GM18499 (cell line): ENCODE results near the gene MICAL1.
A peak's percentile ranks its signal among the peaks of the same experiment; 100 is the strongest.

Experiments used
- ATAC-seq: cut with Tn5 transposase; IDR thresholded peaks from one replicate; pipeline ENCODE4 v1.9.1; 2021; ENCODE audit warnings: moderate number of reproducible peaks; ENCODE audit not compliant: insufficient read depth, unreplicated experiment

Gene MICAL1

DNA sequence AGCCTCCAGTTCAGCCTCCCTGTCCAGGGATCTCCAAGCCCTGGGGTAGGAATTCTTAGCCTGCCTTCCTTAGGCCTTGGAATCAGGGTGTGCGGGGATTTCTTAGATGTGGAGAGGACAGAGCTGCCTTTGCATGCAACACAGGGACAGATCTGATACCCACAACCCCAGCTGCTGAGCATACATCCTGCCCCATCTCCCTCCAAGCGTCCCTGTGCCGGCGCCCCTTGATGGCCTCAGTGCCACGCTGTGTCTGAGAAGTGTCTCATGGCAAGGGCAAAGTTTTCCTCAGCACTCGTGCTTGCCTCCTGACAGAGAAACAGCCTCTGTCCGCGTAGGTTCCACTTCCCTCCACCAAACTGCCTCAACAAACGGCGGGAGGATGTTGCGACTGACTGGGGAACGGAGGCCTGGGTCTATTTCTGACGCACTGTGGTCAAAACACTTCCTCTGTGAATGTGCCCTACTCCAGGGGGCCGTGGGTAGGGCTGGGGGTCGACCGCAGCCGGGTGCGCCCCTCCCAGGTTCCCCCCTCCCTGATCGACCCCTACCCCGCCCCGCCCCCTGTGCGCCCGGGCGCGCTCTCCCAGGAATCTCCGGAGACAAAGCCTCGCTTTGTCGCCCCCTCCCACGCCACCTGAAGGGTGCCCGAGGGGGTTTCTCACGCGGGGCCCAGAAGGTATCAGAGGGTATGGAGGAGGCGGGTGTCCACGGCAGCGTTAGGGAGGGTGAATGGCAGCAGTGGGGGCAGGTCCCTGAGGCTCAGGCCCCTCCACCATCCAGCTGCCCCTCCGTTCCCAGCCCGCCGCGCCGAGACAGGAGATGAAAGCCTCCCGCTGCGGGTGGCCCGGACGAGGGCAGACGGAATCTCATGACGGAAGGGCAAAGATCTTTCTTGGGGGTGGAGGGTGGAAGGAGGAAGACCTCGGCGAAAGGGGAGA, 806 bp downstream of the MICAL1 start:
- ATAC-seq = no peak

DNA sequence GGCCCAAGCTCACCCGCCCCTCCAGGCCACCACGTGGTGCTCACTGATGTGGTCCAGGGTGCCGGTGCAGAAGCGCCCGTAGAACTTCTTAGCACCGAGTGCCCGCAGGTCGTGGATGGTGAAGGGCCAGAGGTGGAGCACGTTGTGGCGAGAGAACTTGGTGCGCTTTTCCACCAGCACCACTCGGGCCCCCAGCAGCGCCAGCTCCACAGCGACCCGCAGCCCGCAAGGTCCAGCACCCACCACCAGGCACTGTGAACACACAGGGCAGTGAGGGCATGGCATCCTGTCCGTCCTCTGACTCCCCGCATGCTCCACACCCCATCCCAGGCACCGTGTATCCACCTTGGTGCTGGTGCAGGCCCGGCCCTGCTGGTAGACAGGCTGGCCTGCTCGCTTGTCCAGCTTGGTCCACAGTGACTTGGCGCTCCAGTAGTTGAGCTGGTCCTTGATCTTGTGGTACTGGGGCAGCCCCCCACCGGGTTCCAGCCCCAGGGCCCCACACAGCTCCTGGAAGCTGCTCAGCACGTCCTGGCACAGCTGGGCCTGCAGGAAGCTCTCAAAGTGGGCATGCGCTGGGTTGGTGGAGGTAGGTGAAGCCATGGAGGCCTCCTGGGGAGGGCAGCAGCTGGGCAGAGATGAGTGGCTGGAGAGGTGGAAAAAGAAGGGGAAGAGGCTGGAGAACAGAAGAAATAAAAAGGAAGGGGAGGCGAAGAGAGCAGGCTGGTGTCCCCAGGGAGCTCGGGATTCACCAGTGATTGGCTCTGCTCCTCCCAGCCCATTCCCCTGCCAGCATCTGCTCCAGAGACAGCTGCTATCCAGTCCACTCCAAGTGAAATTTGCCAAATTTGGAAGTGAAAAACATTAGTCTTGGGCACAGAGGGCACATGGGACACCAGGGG, 1.7 kb downstream of the MICAL1 start:
- ATAC-seq = no peak

DNA sequence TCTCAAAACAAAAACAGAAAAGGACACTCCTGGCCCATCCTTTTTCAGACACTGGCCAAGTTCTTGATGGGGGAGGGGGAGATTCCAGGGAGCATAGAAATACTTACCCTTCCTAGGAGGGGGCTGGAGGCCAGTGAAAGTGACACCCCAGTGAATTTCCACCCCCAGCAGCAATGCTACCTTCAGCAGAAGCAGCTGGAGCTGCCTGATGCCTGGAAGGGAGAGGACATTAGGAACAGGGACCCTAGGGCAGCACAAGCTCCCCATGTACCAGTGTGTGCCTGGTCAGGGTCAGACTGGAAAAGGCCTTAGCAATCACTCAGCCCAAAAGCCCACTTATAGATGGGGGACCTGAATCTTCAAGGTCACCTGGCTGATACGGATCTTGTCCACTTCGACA, 2.4 kb downstream of the MICAL1 start:
- no peak for ATAC-seq

DNA sequence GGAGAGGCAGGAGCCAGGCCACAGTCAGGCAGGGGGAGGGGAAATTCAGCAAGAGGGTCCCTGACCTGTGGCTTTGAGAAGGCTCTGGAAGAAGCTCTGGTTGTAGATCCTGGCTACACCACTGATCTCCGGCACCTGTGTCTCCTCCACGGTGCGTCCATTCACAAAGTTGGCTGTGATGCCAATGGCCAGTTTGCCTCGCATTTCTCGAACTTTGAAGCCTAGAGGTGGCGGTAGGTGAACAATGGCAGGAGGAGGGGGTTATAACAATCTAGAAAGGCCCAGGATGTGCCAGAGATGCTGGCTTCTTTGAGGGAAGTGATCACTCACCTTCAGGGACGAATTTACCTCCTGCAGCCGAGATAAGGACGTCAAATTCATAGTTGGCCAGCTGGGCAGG, 3.4 kb downstream of the MICAL1 start:
- ATAC-seq = no peak

DNA sequence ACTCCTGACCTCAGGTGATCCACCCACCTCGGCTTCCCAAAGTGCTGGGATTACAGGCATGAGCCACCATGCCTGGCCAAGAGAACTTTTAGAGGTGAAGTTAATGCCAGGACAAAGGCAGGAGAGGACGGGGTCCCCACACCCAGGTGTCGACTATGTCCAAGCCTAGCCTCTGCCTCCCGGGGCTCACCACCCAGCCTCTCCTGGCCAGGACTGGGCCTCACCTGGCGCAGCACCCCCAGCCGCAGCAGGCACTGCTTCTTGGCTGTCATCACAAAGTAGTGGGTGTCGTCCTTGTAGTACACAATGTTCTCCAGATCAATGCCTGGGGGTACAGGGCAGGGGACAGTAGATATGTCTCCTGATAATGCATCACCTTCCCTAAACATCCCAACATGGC, 4.2 kb downstream of the MICAL1 start:
- no peak for ATAC-seq

DNA sequence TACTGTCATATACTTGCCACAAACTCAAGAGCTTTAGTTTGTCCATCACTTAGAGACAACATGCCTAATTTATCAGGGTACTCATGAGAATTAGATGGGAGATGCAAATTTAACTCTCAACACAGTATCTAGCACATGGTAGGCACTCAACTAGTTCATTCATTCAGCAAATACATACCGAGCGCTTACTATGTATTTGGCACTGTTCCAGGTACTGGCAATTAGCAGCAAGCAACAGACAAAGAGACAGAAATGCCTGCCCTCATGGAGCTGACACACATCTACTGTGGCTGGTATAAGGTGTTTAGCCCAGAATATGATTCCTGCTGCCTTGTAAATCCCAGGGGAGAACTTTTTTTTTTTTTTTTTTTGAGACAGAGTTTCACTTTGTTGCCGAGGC, 4.8 kb downstream of the MICAL1 start:
- ATAC-seq = no peak

DNA sequence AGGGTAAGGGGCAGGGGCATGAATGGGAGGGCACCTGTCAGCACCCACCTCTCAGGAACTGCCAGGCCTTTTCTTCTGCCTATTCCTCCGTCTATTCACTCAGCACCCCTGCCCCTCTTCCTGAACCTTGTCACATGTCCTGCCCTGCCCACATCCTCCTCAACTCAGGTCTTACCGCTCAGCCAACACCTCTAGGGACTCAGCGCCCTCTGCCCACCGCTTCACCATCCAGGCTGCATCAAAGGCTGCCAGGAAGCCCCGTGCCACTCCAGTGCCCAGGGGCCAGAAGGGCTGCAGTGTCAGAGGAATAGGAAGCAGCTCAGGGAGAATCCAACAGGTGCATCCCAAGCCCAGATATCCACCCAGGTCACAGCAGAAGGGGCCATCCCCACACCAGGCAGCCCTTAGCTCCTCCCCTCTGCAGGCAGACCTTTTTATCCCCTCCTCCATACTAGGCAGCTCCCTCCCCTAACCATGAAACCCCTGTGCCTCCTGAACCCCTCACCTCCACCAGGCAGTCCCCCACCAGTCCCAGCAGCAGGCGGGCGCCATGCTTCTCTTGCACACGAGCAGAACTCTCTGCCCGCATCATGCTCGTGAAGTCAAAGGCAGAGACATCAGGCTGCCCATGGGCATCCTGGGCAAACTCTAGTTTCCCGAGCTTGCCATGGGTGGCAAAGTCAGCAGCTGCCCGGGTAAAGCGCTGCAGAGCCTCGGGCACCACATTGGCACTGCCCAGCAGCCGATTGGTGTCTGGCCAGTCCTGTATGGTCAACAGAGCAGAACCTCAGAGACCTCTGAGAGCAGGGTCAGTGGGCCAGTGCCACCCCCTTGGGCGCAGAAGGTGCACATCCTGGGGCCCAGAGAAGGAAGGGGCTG, 5.5 kb downstream of the MICAL1 start:
- ATAC-seq = no peak

DNA sequence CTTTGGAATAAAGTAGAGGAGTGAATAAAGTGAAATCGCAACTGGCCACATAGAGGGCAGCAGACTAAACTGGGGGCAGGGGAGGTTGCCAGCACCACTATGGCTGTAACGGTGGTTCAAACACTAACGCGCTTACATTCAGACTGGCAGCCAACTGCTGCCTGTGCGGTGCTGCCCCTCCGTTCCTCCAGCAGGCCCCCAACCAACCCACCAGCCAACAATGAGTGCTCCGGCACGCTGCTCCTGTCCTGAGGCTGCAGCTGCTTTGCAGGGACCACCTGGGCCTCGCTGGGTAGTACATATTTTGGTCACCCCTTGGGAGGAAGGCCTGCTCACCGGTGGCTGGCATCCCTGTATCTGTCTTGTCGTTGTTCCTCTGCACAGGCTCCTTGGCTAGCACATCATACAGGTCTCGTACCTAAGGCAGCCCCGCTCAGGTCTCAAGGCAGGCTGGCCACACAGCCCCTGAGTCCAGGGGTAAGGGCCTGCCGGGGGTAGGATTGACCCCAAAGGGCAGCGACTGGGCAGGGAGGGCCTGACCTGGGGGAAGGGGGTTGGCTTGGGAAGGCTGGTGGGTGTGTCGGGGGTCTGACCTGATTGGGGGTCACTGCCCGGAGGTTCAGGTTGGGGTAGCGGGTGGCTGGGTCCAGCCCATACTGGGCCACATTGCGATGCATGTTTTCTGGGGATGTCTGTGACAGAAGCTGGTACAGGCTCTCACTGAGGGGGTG, 6.3 kb downstream of the MICAL1 start:
- no peak for ATAC-seq

DNA sequence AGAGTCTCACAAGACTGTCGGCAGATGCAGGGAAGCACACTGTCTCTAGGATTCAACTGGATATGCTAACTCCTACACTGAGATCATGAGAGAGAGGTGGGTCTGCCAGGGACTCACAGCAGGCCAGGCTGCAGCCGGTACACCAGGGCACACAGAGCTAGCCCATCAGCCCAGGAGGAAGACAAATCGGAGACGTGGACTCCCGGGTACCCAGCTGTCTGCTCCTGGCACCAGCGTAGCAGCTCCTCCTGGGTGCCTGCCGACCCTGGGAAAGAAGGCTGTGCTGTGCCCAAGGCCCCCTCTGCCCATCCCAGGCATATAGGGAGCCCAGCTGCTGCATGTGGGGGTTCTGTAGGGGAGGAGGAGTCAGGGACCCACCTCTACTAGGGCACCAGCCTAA, 7.0 kb downstream of the MICAL1 start:
- no peak for ATAC-seq

DNA sequence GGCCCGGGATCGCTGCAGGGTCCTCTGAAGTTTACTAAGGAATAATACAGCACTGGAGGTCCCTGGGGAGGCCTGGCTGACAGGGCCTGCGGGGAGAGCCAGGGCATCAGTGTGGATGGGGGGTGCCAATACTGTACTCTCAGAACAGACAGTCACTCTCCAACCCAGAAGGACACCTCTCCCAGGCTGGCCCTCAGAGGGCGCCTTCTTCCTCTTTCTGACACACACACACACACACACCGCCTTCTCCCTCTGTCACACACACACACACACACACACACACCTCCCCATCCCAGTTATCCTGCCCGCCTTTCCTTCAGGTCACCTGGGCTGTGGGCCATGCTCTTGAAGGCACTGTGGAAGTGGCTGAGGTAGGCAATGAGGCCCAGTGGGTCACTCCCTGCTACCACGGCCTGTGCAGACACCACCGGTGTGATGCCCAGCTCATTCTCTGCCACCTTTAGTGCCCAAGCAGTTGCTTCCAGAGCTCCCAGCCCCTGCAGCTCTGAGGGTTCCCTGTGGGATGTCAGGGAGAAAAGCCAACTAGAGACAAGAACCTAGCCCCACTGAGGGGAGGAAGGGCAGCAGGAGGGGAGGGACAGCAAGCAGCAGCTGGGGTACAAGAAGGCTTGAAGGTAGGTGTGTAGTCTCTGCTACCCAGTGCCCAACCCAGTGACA, 7.6 kb downstream of the MICAL1 start:
- ATAC-seq = no peak

DNA sequence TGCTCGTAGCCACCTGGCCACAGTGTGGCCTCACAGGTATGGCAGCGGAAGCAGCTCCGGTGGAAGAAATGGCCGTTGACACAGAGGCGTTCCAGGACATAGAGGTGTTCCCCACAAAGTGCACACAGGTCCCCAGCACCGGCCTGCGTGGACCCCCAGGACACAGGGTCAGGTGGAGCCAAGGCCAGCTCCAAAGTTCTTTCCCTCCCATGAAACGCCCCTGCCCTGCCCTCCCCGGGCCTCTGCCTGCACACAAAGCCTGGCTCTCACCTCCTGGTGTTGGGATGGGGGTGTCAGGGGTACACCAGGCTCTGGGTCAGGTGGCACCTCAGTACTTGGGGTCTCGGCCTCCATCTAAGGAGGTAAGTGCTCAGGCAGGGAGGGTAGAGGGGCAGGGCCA, 8.5 kb downstream of the MICAL1 start:
- no peak for ATAC-seq

DNA sequence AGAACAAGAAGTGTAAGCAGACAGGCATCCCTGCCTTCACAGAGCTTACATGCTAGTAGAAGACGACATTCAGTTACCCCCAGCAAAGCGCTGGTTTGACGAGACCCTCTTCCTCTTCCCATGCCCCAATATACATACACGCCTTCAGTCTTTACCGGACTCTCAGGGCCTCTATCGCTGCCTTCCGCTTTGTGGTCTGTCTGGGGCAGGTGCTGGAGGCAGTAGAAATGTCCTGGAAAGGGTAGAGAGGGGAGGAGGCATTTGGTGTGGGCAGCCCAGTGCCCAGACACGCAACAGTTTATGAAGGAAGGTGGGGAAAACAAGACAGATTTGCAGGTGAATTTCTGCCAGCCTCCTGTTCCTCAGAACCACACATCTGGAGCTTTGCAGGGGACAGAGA, 9.0 kb downstream of the MICAL1 start:
- ATAC-seq = no peak

DNA sequence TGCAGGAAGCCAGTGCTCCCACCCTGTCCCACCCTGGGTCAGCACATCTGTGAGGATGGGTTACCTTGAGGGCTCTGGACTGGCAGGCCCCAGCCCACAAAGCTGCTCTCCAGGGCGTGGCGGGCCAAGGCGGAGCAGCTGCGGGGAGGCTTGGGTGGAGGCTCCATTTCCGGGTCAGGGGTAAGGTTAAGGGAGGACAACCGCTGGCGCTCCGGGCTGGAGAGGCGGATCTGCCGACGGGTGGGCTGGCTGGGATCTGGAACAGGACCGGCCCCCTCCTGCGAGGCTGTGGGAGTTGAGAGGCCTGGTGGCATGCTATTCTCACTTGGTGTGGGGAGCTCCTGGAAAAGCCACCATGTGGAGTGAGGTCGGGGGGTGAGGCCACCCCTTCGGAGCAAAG, 9.5 kb downstream of the MICAL1 start:
- no peak for ATAC-seq

DNA sequence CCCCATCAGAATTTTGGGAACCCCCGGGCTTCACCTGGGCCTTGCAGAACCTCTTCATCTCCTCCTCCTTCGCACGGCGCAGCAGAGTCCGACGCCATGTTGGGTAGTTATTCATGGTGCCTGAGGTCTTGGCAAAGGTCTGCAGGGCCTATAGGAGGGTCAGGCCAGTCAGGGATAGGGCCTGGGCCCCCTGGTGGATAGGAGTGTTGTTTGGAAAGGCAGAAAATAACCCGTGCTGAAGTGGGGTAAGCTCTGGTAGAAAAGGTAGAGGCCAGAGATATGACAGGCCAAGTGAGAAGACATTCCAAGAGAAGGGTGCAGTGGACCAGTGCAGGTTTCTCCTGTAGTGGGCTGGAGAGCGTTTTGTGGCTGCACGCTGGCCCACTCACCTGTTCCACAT, 10.2 kb downstream of the MICAL1 start:
- no peak for ATAC-seq

DNA sequence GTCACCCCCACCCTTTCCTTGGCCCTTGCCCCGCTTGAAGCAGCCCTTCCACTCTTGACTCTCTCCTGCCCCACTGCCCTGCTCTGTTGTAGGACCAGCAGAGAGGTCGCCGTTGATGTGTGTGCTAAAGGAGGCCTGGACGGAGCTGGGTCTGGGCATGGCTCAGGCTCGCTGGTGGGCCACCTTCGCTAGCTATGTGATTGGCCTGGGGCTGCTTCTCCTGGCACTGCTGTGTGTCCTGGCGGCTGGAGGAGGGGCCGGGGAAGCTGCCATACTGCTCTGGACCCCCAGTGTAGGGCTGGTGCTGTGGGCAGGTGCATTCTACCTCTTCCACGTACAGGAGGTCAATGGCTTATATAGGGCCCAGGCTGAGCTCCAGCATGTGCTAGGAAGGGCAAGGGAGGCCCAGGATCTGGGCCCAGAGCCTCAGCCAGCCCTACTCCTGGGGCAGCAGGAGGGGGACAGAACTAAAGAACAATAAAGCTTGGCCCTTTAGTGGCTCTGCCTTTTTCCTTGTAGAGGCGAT, 12.1 kb downstream of the MICAL1 start:
- no peak for ATAC-seq

DNA sequence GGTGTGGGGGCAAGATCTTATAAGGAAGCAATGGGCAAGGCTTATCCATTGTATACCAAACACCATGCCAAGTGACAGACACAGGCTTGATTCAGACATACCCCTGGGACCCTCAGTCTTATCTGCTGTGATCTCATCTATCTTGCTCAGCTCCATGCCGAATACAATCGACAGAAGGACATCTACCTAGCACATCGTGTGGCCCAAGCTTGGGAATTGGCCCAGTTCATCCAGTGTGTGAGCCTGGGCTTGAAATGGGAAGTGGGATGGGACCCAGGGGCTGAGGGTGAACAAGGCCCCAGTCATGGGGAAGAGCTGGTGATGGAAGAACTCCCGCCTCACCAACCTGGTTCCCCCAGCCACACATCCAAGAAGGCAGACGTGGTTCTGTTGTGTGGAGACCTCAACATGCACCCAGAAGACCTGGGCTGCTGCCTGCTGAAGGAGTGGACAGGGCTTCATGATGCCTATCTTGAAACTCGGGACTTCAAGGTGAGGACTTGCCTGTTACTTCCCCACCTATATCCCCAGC, 13.1 kb downstream of the MICAL1 start:
- no peak for ATAC-seq

DNA sequence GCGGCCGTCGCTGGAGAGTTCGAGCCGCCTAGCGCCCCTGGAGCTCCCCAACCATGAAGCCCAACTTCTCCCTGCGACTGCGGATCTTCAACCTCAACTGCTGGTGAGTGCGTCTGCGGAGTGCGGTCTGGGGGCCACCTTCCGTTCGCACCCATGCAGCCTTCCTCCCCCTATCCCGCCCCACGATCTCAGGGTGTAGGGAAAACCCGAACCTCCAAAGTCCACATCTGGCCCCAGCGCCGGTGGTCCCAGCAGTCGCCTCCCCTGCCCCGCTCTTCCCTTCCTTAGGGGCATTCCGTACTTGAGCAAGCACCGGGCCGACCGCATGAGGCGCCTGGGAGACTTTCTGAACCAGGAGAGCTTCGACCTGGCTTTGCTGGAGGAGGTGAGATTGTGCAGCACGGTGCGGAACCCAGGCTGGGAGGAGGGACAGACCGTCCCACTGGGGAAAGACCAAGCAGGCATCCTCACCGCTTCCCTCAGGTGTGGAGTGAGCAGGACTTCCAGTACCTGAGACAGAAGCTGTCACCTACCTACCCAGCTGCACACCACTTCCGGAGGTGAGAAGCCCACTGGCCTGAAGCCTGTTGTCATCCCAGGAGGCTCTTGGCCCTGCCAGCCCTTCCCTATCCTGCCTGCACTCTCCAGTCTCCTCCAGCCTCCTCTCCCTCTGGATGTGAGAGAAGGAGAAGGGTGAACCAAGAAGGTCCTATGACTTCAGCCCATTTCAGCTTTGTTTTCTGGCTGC, 14.3 kb downstream of the MICAL1 start:
- ATAC-seq = peak; percentile 19
